ENCODE results near the gene CDH18.

CDH18 gene

GRCh38 chr5:19987612-19988361, at the start of gene CDH18:
TSS of gene CDH18 (minus strand) at chr5:19988200. CDS start at chr5:19838986, 149,214 bp downstream.
- no peak for DNase-seq

GRCh38 chr5:20034717-20035116, 46.7 kb upstream of the CDH18 start:
- no peak for DNase-seq

GRCh38 chr5:20033881-20034280, 45.9 kb upstream of the CDH18 start:
- no peak for DNase-seq

GRCh38 chr5:20032896-20033295, 44.9 kb upstream of the CDH18 start:
- DNase-seq = no peak

GRCh38 chr5:20030125-20030524, 42.1 kb upstream of the CDH18 start:
- no peak for DNase-seq

- no peak for DNase-seq
Observed at GRCh38 chr5:20029266-20029665, 41.3 kb upstream of the CDH18 start.

- DNase-seq = no peak
Observed at GRCh38 chr5:20028506-20028905, 40.5 kb upstream of the CDH18 start.

GRCh38 chr5:20023686-20024180, 35.7 kb upstream of the CDH18 start:
- DNase-seq = no peak

GRCh38 chr5:20020247-20020646, 32.2 kb upstream of the CDH18 start:
- DNase-seq = no peak

- DNase-seq = no peak
Observed at GRCh38 chr5:20017021-20017420, 29.0 kb upstream of the CDH18 start.

GRCh38 chr5:20000416-20000815, 12.4 kb upstream of the CDH18 start:
- DNase-seq = no peak

- DNase-seq = no peak
Observed at GRCh38 chr5:19988457-19988856, 457 bp upstream of the CDH18 start.

- no peak for DNase-seq
Observed at GRCh38 chr5:19986806-19987205, 1.2 kb downstream of the CDH18 start.

- DNase-seq = no peak
Observed at GRCh38 chr5:19986031-19986619, 1.9 kb downstream of the CDH18 start.

GRCh38 chr5:19978476-19978875, 9.5 kb downstream of the CDH18 start:
- DNase-seq = no peak

- DNase-seq = no peak
Observed at GRCh38 chr5:19977099-19977498, 10.9 kb downstream of the CDH18 start.

- DNase-seq = no peak
Observed at GRCh38 chr5:19975795-19976194, 12.2 kb downstream of the CDH18 start.

GRCh38 chr5:19960451-19960850, 27.5 kb downstream of the CDH18 start:
- DNase-seq = no peak

- no peak for DNase-seq
Observed at GRCh38 chr5:19959830-19960384, 28.1 kb downstream of the CDH18 start.

GRCh38 chr5:19950897-19951296, 37.1 kb downstream of the CDH18 start:
- DNase-seq = no peak

GRCh38 chr5:19940192-19940591, 47.8 kb downstream of the CDH18 start:
- no peak for DNase-seq

- no peak for DNase-seq
Observed at GRCh38 chr5:19930451-19930850, 57.5 kb downstream of the CDH18 start.

GRCh38 chr5:19928562-19929421, 59.2 kb downstream of the CDH18 start:
- DNase-seq = no peak

Measured in NCI-H1436 treated with DMSO at 0.1 percent for 48 hours (cell line).